ENCODE measurements around the gene CCR7.
"Not testable (repeated sequence)": the region's sequence is repeated elsewhere in the genome, so short reads cannot be mapped to it uniquely, and the experiment has no call there.

Gene CCR7

DNA sequence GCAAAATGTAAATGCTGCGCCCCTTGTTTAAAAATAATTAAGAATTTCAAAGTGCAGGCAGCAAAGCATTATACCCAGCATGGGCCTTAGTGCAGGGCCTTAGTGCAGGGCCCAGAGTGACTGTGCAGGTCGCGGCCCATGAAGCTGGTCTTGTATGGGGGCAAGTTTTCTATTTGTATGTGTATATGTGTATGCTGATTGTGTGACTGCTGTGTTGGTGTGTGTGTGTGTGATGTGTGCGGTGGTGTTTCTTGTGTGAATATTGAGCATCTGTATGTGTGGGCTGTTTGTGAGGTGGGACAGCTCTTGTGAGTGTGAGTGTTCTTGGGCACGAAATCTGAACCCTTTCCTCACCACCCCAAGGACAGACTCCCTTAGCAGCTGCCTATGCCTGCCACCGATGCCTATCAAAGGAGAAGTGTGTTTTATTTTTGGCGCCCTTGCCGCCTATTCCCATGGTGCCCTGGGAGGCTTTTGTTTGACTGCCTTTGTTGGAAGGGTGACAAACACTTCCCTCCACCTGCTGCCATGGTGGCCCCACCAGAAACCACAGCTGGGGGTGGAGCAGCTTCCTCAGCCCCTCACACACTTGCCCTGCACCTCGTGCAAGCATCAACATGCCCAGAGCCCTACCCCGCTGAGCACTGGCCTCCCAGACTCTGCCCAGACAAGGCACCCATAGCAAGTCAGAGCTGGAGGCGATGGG, 18.0 kb downstream of the CCR7 start:
- DNase-seq (ENCODE audit: low read depth), result peak; percentile 97

DNA sequence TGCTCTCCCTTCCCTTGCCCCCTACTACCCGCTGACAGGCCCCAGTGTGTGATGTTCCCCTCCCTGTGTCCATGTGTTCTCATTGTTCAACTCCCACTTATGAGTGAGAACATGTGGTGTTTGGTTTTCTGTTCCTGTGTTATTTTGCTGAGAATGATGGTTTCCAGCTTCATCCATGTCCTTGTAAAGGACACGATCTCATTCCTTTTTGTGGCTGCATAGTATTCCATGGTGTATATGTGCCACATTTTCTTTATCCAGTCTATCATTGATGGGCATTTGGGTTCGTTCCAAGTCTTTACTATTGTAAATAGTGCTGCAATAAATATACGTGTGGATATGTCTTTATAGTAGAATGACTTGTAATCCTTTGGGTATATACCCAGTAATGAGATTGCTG, 18.8 kb downstream of the CCR7 start:
- H3K4me3 ChIP-seq (ENCODE audit: low read length); DNase-seq (ENCODE audit: low read depth): not testable (repeated sequence)

More for the DNA sequence above, 18.0 kb downstream of the CCR7 start:
- TF ChIP-seq, protein P1, sequence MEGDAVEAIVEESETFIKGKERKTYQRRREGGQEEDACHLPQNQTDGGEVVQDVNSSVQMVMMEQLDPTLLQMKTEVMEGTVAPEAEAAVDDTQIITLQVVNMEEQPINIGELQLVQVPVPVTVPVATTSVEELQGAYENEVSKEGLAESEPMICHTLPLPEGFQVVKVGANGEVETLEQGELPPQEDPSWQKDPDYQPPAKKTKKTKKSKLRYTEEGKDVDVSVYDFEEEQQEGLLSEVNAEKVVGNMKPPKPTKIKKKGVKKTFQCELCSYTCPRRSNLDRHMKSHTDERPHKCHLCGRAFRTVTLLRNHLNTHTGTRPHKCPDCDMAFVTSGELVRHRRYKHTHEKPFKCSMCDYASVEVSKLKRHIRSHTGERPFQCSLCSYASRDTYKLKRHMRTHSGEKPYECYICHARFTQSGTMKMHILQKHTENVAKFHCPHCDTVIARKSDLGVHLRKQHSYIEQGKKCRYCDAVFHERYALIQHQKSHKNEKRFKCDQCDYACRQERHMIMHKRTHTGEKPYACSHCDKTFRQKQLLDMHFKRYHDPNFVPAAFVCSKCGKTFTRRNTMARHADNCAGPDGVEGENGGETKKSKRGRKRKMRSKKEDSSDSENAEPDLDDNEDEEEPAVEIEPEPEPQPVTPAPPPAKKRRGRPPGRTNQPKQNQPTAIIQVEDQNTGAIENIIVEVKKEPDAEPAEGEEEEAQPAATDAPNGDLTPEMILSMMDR (IDR thresholded peaks at IDR 0.05; ENCODE audit: insufficient read depth, low read depth, low read length, missing control alignments), result no peak
- H3K4me3 ChIP-seq (ENCODE audit: low read length), result no peak overlapping the region

DNA sequence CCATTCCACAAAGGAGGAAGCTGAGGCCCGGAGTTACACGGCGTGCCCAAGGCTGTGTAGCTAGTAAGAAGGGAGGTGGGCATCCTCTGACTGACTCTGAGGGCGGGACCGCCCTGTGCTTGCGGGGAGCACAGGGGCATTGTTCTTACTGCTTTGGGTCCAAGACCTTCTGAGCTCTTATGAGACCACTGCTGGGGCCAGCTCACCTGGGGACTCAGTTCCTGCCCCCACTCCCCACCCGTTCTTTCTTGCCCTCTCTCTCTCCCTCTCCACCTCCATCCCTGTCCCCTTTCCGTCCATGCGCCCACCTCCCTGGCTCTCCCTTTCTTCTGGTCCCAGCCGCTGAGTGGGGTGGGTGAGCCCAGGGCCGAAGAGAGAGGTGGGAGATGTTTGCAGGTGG, 19.6 kb downstream of the CCR7 start:
- no peak for DNase-seq (ENCODE audit: low read depth)

DNA sequence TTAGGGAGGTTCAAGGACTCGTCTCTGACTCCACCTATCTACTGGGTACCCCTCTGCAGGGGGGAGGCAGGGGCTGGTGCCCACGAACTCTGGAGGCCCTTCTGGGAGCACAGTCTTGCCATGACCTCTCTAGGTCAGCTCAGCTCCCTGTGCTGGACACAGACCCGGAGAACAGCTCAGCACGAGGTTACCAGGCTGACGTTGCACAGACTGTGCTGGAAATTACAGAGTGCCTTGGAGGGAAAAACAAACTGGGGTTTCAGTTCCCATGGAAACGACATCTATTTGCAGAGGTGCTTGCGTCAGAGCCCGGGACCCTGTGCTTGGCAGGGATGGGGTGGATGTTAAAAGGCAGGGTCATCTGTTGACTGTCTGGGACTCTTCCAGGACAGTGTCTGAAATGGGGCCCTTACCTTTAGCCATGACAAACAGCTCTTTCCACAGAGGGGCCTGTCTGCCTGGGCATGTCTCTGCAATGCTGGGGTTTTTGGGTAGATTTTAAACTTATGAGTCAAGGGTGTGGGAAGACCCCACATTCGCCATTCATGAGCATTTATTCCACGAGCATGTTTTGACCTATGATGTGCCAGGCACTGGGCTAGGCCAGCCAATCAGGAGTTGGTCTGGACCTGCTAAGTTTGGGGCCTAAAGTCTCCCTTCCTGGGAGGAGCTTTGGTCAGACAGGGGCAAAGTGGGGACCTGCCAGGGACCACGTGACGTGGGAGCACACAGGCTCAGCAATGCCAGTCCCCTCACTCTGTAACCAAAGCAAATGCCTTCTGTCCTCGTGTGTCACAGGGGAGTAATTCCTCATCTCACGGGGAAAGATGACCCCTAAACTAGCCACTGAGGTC, 22.5 kb downstream of the CCR7 start:
- peak; percentile 86 for DNase-seq (ENCODE audit: low read depth)

More for the DNA sequence above, 19.6 kb downstream of the CCR7 start:
- no peak overlapping the region for H3K4me3 ChIP-seq (ENCODE audit: low read length)
- TF ChIP-seq, protein P1 (IDR thresholded peaks at IDR 0.05; ENCODE audit: insufficient read depth, low read depth, low read length, missing control alignments), result no peak

DNA sequence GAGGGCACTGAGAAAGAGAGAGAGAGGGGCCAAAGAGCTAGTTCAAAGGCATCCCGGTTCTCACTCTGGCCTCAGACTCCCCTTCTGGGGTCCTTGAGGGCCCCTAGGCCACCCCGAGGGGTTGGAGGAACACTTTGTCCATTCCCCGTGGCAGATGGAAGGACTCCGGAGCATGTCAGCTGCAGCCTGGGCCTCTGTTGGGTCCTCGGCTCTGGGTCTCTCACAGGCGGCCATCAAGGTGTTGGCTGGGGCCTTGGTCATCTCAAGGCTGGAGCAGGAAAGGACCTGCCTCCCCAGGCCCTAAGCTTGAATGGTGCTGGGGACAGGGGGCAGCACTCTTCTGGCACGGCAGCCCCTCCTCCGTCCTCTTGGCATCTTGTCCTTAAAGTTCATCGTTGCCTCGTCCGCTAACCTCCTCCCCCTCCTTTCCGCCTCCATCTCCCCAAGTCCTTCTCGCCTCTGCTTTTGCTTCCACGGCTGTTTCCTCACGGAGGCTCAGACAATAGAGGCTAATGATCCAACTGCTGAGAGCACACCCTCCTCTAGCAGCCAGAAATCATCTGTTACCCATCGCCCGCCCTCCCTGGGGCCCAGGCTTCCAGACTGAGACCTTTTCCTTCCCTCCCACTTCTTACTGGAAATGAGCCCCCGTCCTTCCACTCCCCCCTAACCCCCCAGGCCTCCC, 23.3 kb downstream of the CCR7 start:
- TF ChIP-seq, protein P1 (IDR thresholded peaks at IDR 0.05; ENCODE audit: insufficient read depth, low read depth, low read length, missing control alignments), result no peak
- no peak overlapping the region for H3K4me3 ChIP-seq (ENCODE audit: low read length)
- DNase-seq (ENCODE audit: low read depth), result no peak

More for the DNA sequence above, 22.5 kb downstream of the CCR7 start:
- TF ChIP-seq, protein P1 (IDR thresholded peaks at IDR 0.05; ENCODE audit: insufficient read depth, low read depth, low read length, missing control alignments), result no peak
- no peak overlapping the region for H3K4me3 ChIP-seq (ENCODE audit: low read length)

DNA sequence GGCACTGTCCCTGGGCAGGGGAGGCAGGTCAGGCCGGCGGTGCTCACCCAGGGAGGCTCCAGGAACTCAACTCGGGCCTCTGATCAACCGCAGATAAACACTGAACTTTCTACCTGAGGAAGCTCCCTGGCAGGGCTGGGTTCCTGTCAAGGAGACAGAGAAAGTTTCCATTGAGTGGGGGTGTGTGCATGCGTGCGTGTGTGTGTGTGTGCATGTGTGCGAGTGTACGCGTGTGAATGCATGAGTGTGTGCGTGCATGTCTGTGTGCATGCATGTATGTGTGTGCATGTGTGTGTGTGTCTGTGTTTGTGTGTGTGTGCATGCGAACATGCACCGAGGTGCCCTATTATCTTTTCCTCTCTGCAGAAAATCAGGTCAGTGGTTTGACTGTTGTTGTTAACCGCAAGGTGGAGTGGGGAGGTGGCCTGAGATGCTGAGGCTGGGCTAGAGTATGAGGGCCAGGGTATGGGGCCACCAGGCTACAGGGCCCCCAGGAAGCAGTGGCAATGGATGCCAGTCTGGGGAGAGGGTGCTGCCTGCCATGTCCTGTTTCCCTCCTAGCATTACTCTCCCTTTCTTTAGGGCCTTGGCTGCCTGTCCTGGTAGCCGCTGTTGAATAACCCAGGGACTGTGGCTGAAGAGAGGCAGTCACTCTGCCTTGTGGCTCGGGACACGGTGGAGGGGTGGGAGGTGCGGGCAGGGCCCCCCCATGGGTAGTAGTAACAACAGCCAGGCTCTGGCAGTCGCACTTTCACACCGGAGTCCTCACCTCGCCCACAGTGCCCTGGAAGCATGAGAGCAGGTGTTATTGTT, 24.0 kb downstream of the CCR7 start:
- TF ChIP-seq, protein P1 (IDR thresholded peaks at IDR 0.05; ENCODE audit: insufficient read depth, low read depth, low read length, missing control alignments), result no peak
- no peak overlapping the region for H3K4me3 ChIP-seq (ENCODE audit: low read length)
- no peak for DNase-seq (ENCODE audit: low read depth)
